Type B pancreatic cell (in vitro differentiated cells): ENCODE measurements around the gene TRAF3. TPM values are rescaled to one million over a fixed set of nuclear protein-coding genes. Genes with fewer than 3 reads are reported as not detected.
A peak's percentile ranks its signal among the peaks of the same experiment; 100 is the strongest.

Experiments used
- DNase-seq: peaks from one replicate; pipeline ENCODE4 v3.0.0; 2021; ENCODE audit warnings: mixed read lengths; ENCODE audit not compliant: unreplicated experiment; ENCODE audit errors: extremely low spot score
- H3K27ac Mint-ChIP-seq: 2 replicates; pipeline ENCODE4 v1.8.0; 2021; ENCODE audit warnings: mild to moderate bottlenecking, mixed read lengths
- H3K27me3 Mint-ChIP-seq: 2 replicates; pipeline ENCODE4 v1.8.0; 2021; ENCODE audit warnings: mixed read lengths
- H3K36me3 Mint-ChIP-seq: 2 replicates; pipeline ENCODE4 v1.8.0; 2021; ENCODE audit warnings: mixed read lengths
- H3K4me1 Mint-ChIP-seq: one replicate; pipeline ENCODE4 v1.8.0; 2021; ENCODE audit warnings: mixed read lengths; ENCODE audit not compliant: unreplicated experiment
- H3K4me3 Mint-ChIP-seq: 2 replicates; pipeline ENCODE4 v1.8.0; 2021; ENCODE audit warnings: mild to moderate bottlenecking, mixed read lengths
- H3K9me3 Mint-ChIP-seq: 2 replicates; pipeline ENCODE4 v1.8.0; 2021; ENCODE audit warnings: mixed read lengths
- total RNA-seq: library from RNA; stranded (reverse); gene quantifications from 2 replicates; pipeline ENCODE4 v1.2.1, GENCODE V29; 2021; ENCODE audit warnings: low replicate concordance
- TF ChIP-seq, protein P1 (sequence below): fragments of 200-600 bp; sonication (generic); conservative IDR thresholded peaks from 2 replicates; pipeline ENCODE4 v1.5.0; 2021; ENCODE audit warnings: antibody characterized with exemption, mild to moderate bottlenecking

The TRAF3 gene
- total RNA-seq, 1 donor from 2014 or later = 24.0 TPM

DNA sequence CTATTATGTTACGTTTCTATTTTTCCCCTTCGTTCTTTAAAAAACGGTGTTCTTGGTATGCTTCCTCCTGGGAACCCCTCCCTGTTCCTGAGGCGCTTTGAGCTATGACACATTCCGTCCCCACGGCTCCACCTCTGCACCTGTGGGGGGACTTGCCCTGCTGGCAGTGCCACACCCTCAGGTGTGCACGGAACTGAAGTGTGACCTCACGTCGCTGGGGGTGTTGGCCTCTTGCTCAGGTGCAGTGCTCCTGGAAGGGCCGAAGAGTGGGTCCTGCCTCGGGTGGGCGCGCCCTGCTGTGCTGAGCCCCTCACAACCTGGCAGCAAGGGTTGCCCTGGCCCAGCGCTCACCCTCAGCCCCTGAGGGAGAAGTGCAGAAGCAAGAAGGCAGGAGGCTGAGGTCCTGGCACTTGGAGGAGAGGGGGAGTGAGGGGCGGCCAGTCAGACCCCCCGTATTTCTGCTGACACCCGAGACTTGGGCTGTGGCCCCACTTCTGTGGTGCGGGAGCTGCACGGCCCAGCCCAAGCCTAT lies 150.2 kb downstream of the TRAF3 start:
- Mint-ChIP-seq H3K27me3 (peaks cover 33% of the 10 kb centered on the region), H3K36me3 (no peaks in the 10 kb centered on the region)
- DNase-seq = no peak

GRCh38 chr14:102927878-102928411 lies 150.7 kb downstream of the TRAF3 start:
- H3K27ac Mint-ChIP-seq = peak overlapping the region; percentile 96
- DNase-seq = no peak
- H3K9me3 Mint-ChIP-seq = no peaks in the 10 kb centered on the region
- TF ChIP-seq, protein P1, sequence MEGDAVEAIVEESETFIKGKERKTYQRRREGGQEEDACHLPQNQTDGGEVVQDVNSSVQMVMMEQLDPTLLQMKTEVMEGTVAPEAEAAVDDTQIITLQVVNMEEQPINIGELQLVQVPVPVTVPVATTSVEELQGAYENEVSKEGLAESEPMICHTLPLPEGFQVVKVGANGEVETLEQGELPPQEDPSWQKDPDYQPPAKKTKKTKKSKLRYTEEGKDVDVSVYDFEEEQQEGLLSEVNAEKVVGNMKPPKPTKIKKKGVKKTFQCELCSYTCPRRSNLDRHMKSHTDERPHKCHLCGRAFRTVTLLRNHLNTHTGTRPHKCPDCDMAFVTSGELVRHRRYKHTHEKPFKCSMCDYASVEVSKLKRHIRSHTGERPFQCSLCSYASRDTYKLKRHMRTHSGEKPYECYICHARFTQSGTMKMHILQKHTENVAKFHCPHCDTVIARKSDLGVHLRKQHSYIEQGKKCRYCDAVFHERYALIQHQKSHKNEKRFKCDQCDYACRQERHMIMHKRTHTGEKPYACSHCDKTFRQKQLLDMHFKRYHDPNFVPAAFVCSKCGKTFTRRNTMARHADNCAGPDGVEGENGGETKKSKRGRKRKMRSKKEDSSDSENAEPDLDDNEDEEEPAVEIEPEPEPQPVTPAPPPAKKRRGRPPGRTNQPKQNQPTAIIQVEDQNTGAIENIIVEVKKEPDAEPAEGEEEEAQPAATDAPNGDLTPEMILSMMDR = no peak
- H3K4me3 Mint-ChIP-seq = peak overlapping the region; percentile 80
- H3K36me3 Mint-ChIP-seq = no peaks in the 10 kb centered on the region
- H3K27me3 Mint-ChIP-seq = peaks cover 35% of the 10 kb centered on the region
- no peaks in the 10 kb centered on the region for H3K4me1 Mint-ChIP-seq

More for the DNA sequence above, 150.2 kb downstream of the TRAF3 start:
- Mint-ChIP-seq H3K4me1 (no peaks in the 10 kb centered on the region), H3K27ac (peak overlapping the region; percentile 96), H3K9me3 (no peaks in the 10 kb centered on the region), H3K4me3 (peak overlapping the region; percentile 80)
- TF ChIP-seq, protein P1 = no peak

DNA sequence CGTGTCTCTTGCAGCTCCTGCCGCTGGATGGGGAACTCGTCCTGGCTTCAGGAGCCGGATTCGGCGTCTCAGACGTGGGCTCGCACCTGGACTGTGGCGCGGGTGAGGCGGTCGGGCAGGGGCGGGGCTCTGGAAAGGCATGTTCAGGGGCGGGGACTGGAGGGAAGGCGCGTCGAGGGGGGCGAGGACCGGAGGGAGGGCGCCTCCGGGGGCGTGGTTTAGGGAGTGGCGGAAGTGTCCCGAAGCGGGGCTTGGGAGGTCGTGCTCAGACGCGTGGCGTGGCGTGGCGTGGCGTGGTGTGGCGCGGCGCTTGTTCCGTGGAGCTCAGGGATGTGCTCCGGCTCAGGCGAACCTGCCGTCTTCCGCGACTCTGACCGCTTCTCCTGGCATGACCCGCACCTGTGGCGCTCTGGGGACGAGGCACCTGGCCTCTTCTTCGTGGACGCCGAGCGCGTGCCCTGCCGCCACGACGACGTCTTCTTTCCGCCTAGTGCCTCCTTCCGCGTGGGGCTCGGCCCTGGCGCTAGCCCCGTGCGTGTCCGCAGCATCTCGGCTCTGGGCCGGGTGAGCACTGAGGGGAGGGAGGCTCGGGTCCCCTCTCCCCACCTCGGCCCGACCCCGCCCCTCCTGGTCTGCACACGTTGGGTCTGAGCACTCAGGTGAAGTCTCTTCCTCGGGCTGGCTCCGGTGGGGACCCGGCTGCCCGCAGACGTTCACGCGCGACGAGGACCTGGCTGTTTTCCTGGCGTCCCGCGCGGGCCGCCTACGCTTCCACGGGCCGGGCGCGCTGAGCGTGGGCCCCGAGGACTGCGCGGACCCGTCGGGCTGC lies 151.4 kb downstream of the TRAF3 start:
- Mint-ChIP-seq H3K4me3 (peak overlapping the region; percentile 80), H3K27ac (peak overlapping the region; percentile 96), H3K36me3 (peaks cover 4% of the 10 kb centered on the region), H3K4me1 (no peaks in the 10 kb centered on the region), H3K9me3 (no peaks in the 10 kb centered on the region), H3K27me3 (peaks cover 35% of the 10 kb centered on the region)
- DNase-seq = no peak
- TF ChIP-seq, protein P1 = no peak

GRCh38 chr14:102929241-102930137 lies 152.2 kb downstream of the TRAF3 start:
- H3K27ac Mint-ChIP-seq = no peak overlapping the region
- DNase-seq = no peak
- no peaks in the 10 kb centered on the region for H3K4me1 Mint-ChIP-seq
- peak overlapping the region; percentile 49 for H3K4me3 Mint-ChIP-seq
- TF ChIP-seq, protein P1 = no peak
- H3K36me3 Mint-ChIP-seq = peaks cover 4% of the 10 kb centered on the region
- H3K9me3 Mint-ChIP-seq = no peaks in the 10 kb centered on the region
- peaks cover 35% of the 10 kb centered on the region for H3K27me3 Mint-ChIP-seq

- peaks cover 8% of the 10 kb centered on the region for H3K36me3 Mint-ChIP-seq
- H3K27me3 Mint-ChIP-seq = peaks cover 35% of the 10 kb centered on the region
- peak overlapping the region; percentile 36 for H3K4me3 Mint-ChIP-seq
- no peak for DNase-seq
- no peaks in the 10 kb centered on the region for H3K9me3 Mint-ChIP-seq
- H3K4me1 Mint-ChIP-seq = no peaks in the 10 kb centered on the region
- TF ChIP-seq, protein P1 = no peak
- no peak overlapping the region for H3K27ac Mint-ChIP-seq
Observed at GRCh38 chr14:102930138-102930752, 153.0 kb downstream of the TRAF3 start.
